Stimulated activated CD4-positive, alpha-beta T cell treated with anti-CD3 and anti-CD28 coated beads, TNF-alpha, amount 100 ng/mL, for 4 hours (primary cell): ENCODE data around the gene ZNF594.
"Not testable (repeated sequence)": the region's sequence is repeated elsewhere in the genome, so short reads cannot be mapped to it uniquely, and the experiment has no call there.

Source experiments
- DNase-seq, 3 experiments: peaks; one replicate each; pipeline ENCODE4 v3.0.0-alpha.2; 2020; ENCODE audit warnings: low read depth in 3 of 3

ZNF594 gene

GRCh38 chr17:5191541-5192417 is at the start of gene ZNF594:
TSS of gene ZNF594 (minus strand) at chr17:5191868. CDS start at chr17:5184256, 7,612 bp downstream.
- DNase-seq, result peak; percentile 93 to 94 (median 94)

GRCh38 chr17:5239769-5240168 is 48.1 kb upstream of the ZNF594 start:
- DNase-seq, result not testable (repeated sequence)

- DNase-seq, result no peak
Observed at GRCh38 chr17:5238333-5238732, 46.7 kb upstream of the ZNF594 start.

- no peak for DNase-seq
Observed at GRCh38 chr17:5237541-5238016, 45.9 kb upstream of the ZNF594 start.

GRCh38 chr17:5236938-5237540 is 45.4 kb upstream of the ZNF594 start:
- DNase-seq, result no peak

- no peak for DNase-seq
Observed at GRCh38 chr17:5234645-5235576, 43.2 kb upstream of the ZNF594 start, which contains the start of gene SCIMP. TSS of gene SCIMP (minus strand) at chr17:5234860. CDS start at chr17:5234755, 105 bp downstream.

GRCh38 chr17:5233492-5233891 is 41.8 kb upstream of the ZNF594 start:
- DNase-seq, result not testable (repeated sequence)

- DNase-seq, result no peak
Observed at GRCh38 chr17:5226940-5227878, 35.5 kb upstream of the ZNF594 start.

- DNase-seq, result no peak
Observed at GRCh38 chr17:5225668-5226457, 34.2 kb upstream of the ZNF594 start.

GRCh38 chr17:5221912-5222311 is 30.2 kb upstream of the ZNF594 start:
- not testable (repeated sequence) for DNase-seq

GRCh38 chr17:5220074-5220473 is 28.4 kb upstream of the ZNF594 start:
- DNase-seq, result no peak

GRCh38 chr17:5219536-5219935 is 27.9 kb upstream of the ZNF594 start:
- DNase-seq, result no peak

- DNase-seq, result not testable (repeated sequence)
Observed at GRCh38 chr17:5217562-5217961, 25.9 kb upstream of the ZNF594 start.

- DNase-seq, result no peak
Observed at GRCh38 chr17:5211458-5211857, 19.8 kb upstream of the ZNF594 start.

- no peak for DNase-seq
Observed at GRCh38 chr17:5210614-5211252, 19.1 kb upstream of the ZNF594 start.

GRCh38 chr17:5210091-5210490 is 18.4 kb upstream of the ZNF594 start:
- no peak for DNase-seq

GRCh38 chr17:5209396-5209795 is 17.7 kb upstream of the ZNF594 start:
- no peak for DNase-seq

- no peak for DNase-seq
Observed at GRCh38 chr17:5203908-5204294, 12.2 kb upstream of the ZNF594 start.

GRCh38 chr17:5203178-5203907 is 11.7 kb upstream of the ZNF594 start:
- DNase-seq, result no peak
